ENCODE data around the gene LRP11.
"Not testable (repeated sequence)": the region's sequence is repeated elsewhere in the genome, so short reads cannot be mapped to it uniquely, and the experiment has no call there.

LRP11 gene

GRCh38 chr6:149897855-149898744, 33.9 kb upstream of the LRP11 start, which contains the start of gene RAET1E:
Gene RAET1E (minus strand): TSS chr6:149898113. CDS start chr6:149890901, 7,212 bp downstream.
- DNase-seq (ENCODE audit: low read depth): no peak

- DNase-seq (ENCODE audit: low read depth): no peak
Measured at GRCh38 chr6:149897015-149897697, 33.0 kb upstream of the LRP11 start.

GRCh38 chr6:149896491-149896890, 32.3 kb upstream of the LRP11 start:
- DNase-seq (ENCODE audit: low read depth): no peak

GRCh38 chr6:149895833-149896271, 31.7 kb upstream of the LRP11 start:
- no peak for DNase-seq (ENCODE audit: low read depth)

GRCh38 chr6:149895048-149895590, 31.0 kb upstream of the LRP11 start:
- DNase-seq (ENCODE audit: low read depth): no peak

- not testable (repeated sequence) for DNase-seq (ENCODE audit: low read depth)
Measured at GRCh38 chr6:149891864-149892263, 27.7 kb upstream of the LRP11 start.

- DNase-seq (ENCODE audit: low read depth): no peak
Measured at GRCh38 chr6:149891259-149891658, 27.1 kb upstream of the LRP11 start.

- DNase-seq (ENCODE audit: low read depth): no peak
Measured at GRCh38 chr6:149890629-149891045, 26.5 kb upstream of the LRP11 start.

- DNase-seq (ENCODE audit: low read depth): no peak
Measured at GRCh38 chr6:149889326-149889725, 25.2 kb upstream of the LRP11 start.

- no peak for DNase-seq (ENCODE audit: low read depth)
Measured at GRCh38 chr6:149888659-149889058, 24.5 kb upstream of the LRP11 start.

GRCh38 chr6:149888093-149888492, 23.9 kb upstream of the LRP11 start:
- DNase-seq (ENCODE audit: low read depth): no peak

- no peak for DNase-seq (ENCODE audit: low read depth)
Measured at GRCh38 chr6:149887343-149887742, 23.2 kb upstream of the LRP11 start.

- no peak for DNase-seq (ENCODE audit: low read depth)
Measured at GRCh38 chr6:149885888-149886287, 21.7 kb upstream of the LRP11 start.

- DNase-seq (ENCODE audit: low read depth): no peak
Measured at GRCh38 chr6:149884617-149885016, 20.5 kb upstream of the LRP11 start.

GRCh38 chr6:149884215-149884614, 20.1 kb upstream of the LRP11 start:
- no peak for DNase-seq (ENCODE audit: low read depth)

- DNase-seq (ENCODE audit: low read depth): no peak
Measured at GRCh38 chr6:149881860-149882259, 17.7 kb upstream of the LRP11 start.

- DNase-seq (ENCODE audit: low read depth): no peak
Measured at GRCh38 chr6:149881066-149881766, 17.1 kb upstream of the LRP11 start.

GRCh38 chr6:149877659-149878058, 13.5 kb upstream of the LRP11 start:
- DNase-seq (ENCODE audit: low read depth): no peak

- DNase-seq (ENCODE audit: low read depth): no peak
Measured at GRCh38 chr6:149876241-149876933, 12.2 kb upstream of the LRP11 start.

GRCh38 chr6:149872233-149872632, 8.1 kb upstream of the LRP11 start:
- DNase-seq (ENCODE audit: low read depth): no peak

- no peak for DNase-seq (ENCODE audit: low read depth)
Measured at GRCh38 chr6:149871182-149871581, 7.0 kb upstream of the LRP11 start.

Data from stimulated activated CD8-positive, alpha-beta memory T cell treated with anti-CD3 and anti-CD28 coated beads, Interleukin-12 subunit alpha, Interleukin-12 subunit beta, amount 100 ng/mL, for 1 hour (primary cell).